HepG2 (cell line): Measurements from ENCODE around the gene RBCK1. TPM values are rescaled to one million over a fixed set of nuclear protein-coding genes. Genes with fewer than 3 reads are reported as not detected.
A peak's percentile ranks its signal among the peaks of the same experiment; 100 is the strongest.

Experiments used
- CCAR2 ChIP-seq: fragments of 200-400 bp; formaldehyde crosslinking; optimal IDR thresholded peaks from 2 replicates; pipeline ENCODE3; 2018; ENCODE audit warnings: low read depth, mild to moderate bottlenecking, low read length, moderate library complexity
- HNRNPL ChIP-seq: fragments of 200-400 bp; formaldehyde crosslinking; IDR thresholded peaks from 2 replicates; pipeline ENCODE4 v1.6.1; 2017; ENCODE audit warnings: mild to moderate bottlenecking, low read depth, low read length
- POLR2A ChIP-seq, 2 experiments: IDR thresholded peaks; 2 replicates each; pipeline ENCODE4 v1.6.1; 2011; ENCODE audit warnings: low read depth in 2 of 2, low read length in 2 of 2, mild to moderate bottlenecking in 1 of 2, moderate library complexity in 1 of 2; ENCODE audit not compliant: insufficient read depth in 1 of 2
- RXRB ChIP-seq: IDR thresholded peaks from 2 replicates; pipeline ENCODE4 v1.6.1; 2016; ENCODE audit warnings: borderline replicate concordance, missing genetic modification reagents, missing compliant biosample characterization
- SRF ChIP-seq: IDR thresholded peaks from 2 replicates; pipeline ENCODE4 v1.6.1; 2011; ENCODE audit warnings: mild to moderate bottlenecking, low read depth, low read length, moderate library complexity
- TOE1 ChIP-seq: sonication (generic); formaldehyde crosslinking; IDR thresholded peaks from 2 replicates; pipeline ENCODE4 v1.4.0; 2020; ENCODE audit warnings: mild to moderate bottlenecking, missing genetic modification reagents
- ZFAT ChIP-seq: sonication (generic); formaldehyde crosslinking; conservative IDR thresholded peaks from 2 replicates; pipeline ENCODE4 v1.8.1; 2023; ENCODE audit warnings: missing genetic modification reagents, inconsistent platforms
- ZNF772 ChIP-seq: sonication (generic); formaldehyde crosslinking; IDR thresholded peaks from 2 replicates; pipeline ENCODE4 v1.5.0; 2020; ENCODE audit warnings: mild to moderate bottlenecking, missing genetic modification reagents
- ZNF850 ChIP-seq: sonication (generic); formaldehyde crosslinking; conservative IDR thresholded peaks from 2 replicates; pipeline ENCODE4 v1.9.0; 2021; ENCODE audit warnings: mild to moderate bottlenecking, missing genetic modification reagents
- polyA plus RNA-seq, 8 experiments: library from polyadenylated mRNA; depleted of rRNA in 3 of 8; stranded (reverse) in 7 of 8; unstranded in 1 of 8; fragments of >200 nt; fragmentation: Illumina TruSeq in 4 of 8; extraction: Trizol in 4 of 8; gene quantifications; 2 replicates each; pipeline versions ENCODE4 v1.2.1 to v1.2.3, GENCODE V29; 2011 to 2016; ENCODE audit warnings: low read depth in 4 of 8, missing spikeins in 1 of 8, mixed read lengths in 1 of 8; ENCODE audit not compliant: insufficient read depth in 1 of 8
- total RNA-seq, 5 experiments: library from RNA; depleted of rRNA; stranded (reverse); fragments of >200 nt; fragmentation: Illumina TruSeq; extraction: Trizol; gene quantifications; 2 replicates each; pipeline ENCODE4 v1.2.3, GENCODE V29; 2016; ENCODE audit warnings: low read depth in 1 of 5
- TF ChIP-seq, protein P1 (sequence below): sonication (generic); formaldehyde crosslinking; IDR thresholded peaks from 2 replicates; pipeline ENCODE4 v1.8.0; 2022; ENCODE audit warnings: mild to moderate bottlenecking, missing genetic modification reagents, borderline replicate concordance
- TF ChIP-seq, protein P2 (sequence below): IDR thresholded peaks from 2 replicates; pipeline ENCODE4 v1.6.1; 2016; ENCODE audit warnings: low read depth, missing genetic modification reagents, missing compliant biosample characterization
- TF ChIP-seq, protein P3 (sequence below): sonication (generic); formaldehyde crosslinking; IDR thresholded peaks from 2 replicates; pipeline ENCODE4 v1.4.0; 2020; ENCODE audit warnings: mild to moderate bottlenecking, missing genetic modification reagents
- TF ChIP-seq, protein P4 (sequence below): sonication (generic); formaldehyde crosslinking; IDR thresholded peaks from 2 replicates; pipeline ENCODE4 v1.8.1; 2023; ENCODE audit warnings: missing genetic modification reagents, mild to moderate bottlenecking, borderline replicate concordance
- TF ChIP-seq, protein P5 (sequence below): sonication (generic); formaldehyde crosslinking; IDR thresholded peaks from 2 replicates; pipeline ENCODE4 v1.9.0; 2021; ENCODE audit warnings: missing genetic modification reagents, borderline replicate concordance
- TF ChIP-seq, protein P6 (sequence below): sonication (generic); formaldehyde crosslinking; IDR thresholded peaks from 2 replicates; pipeline ENCODE4 v1.4.0; 2020; ENCODE audit warnings: mild to moderate bottlenecking, missing genetic modification reagents, borderline replicate concordance

RBCK1 gene
- total and polyA plus RNA-seq, 2 of the 13 experiments (the other 11 are each of a cell fraction or from before 2014, with no cell fraction given) = 149 to 215 TPM

DNA sequence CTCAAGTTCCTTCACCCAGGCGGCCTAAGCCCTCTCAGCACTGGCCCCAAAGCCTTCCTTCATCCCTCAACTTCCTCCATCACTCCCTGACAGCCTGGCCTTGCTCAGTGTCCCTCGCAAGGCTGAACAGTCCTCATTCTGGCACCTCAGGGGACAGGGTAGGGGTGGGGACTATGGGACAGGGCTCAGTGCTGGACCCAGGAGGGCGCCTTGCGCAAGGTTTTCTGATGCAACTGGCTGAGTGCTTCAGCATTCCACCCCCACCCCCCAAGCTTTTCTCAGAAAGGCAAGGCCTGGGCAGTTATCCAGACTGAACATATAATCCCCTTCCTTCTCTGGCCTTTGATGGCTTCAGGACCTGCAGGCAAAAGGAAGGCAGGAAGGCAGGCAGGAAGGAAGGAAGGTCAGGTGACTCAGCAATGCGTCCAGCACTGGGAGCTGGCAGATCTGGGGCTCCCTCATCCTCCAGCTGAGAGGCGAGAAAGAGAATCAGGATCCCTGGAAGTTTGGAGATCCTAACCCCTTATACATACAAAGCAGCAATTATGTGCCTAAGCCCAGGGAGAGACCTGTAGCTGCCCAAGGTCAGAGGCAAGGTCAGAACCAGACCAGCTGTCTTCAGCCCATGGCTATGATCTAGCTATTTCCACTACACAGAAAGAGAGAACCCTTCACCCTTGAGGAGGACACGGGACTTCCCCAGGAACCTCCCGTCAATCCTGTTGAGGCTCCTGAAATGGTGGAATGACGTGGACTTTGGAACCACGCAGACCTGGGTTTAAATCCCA is 36.1 kb upstream of the RBCK1 start (continued):
- no peak for TF ChIP-seq ZNF850
- TF ChIP-seq, protein P1, sequence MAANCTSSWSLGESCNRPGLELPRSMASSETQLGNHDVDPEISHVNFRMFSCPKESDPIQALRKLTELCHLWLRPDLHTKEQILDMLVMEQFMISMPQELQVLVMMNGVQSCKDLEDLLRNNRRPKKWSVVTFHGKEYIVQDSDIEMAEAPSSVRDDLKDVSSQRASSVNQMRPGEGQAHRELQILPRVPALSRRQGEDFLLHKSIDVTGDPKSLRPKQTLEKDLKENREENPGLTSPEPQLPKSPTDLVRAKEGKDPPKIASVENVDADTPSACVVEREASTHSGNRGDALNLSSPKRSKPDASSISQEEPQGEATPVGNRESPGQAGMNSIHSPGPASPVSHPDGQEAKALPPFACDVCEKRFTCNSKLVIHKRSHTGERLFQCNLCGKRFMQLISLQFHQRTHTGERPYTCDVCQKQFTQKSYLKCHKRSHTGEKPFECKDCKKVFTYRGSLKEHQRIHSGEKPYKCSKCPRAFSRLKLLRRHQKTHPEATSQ (CRISPR knock-in tag) = peak; percentile 98
- TF ChIP-seq, protein P2, sequence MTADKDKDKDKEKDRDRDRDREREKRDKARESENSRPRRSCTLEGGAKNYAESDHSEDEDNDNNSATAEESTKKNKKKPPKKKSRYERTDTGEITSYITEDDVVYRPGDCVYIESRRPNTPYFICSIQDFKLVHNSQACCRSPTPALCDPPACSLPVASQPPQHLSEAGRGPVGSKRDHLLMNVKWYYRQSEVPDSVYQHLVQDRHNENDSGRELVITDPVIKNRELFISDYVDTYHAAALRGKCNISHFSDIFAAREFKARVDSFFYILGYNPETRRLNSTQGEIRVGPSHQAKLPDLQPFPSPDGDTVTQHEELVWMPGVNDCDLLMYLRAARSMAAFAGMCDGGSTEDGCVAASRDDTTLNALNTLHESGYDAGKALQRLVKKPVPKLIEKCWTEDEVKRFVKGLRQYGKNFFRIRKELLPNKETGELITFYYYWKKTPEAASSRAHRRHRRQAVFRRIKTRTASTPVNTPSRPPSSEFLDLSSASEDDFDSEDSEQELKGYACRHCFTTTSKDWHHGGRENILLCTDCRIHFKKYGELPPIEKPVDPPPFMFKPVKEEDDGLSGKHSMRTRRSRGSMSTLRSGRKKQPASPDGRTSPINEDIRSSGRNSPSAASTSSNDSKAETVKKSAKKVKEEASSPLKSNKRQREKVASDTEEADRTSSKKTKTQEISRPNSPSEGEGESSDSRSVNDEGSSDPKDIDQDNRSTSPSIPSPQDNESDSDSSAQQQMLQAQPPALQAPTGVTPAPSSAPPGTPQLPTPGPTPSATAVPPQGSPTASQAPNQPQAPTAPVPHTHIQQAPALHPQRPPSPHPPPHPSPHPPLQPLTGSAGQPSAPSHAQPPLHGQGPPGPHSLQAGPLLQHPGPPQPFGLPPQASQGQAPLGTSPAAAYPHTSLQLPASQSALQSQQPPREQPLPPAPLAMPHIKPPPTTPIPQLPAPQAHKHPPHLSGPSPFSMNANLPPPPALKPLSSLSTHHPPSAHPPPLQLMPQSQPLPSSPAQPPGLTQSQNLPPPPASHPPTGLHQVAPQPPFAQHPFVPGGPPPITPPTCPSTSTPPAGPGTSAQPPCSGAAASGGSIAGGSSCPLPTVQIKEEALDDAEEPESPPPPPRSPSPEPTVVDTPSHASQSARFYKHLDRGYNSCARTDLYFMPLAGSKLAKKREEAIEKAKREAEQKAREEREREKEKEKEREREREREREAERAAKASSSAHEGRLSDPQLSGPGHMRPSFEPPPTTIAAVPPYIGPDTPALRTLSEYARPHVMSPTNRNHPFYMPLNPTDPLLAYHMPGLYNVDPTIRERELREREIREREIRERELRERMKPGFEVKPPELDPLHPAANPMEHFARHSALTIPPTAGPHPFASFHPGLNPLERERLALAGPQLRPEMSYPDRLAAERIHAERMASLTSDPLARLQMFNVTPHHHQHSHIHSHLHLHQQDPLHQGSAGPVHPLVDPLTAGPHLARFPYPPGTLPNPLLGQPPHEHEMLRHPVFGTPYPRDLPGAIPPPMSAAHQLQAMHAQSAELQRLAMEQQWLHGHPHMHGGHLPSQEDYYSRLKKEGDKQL (CRISPR knock-in tag) = peak; percentile 89
- TF ChIP-seq TOE1 = peak; percentile 93; the same call in 1 of the 2 replicates
- TF ChIP-seq, protein P3, sequence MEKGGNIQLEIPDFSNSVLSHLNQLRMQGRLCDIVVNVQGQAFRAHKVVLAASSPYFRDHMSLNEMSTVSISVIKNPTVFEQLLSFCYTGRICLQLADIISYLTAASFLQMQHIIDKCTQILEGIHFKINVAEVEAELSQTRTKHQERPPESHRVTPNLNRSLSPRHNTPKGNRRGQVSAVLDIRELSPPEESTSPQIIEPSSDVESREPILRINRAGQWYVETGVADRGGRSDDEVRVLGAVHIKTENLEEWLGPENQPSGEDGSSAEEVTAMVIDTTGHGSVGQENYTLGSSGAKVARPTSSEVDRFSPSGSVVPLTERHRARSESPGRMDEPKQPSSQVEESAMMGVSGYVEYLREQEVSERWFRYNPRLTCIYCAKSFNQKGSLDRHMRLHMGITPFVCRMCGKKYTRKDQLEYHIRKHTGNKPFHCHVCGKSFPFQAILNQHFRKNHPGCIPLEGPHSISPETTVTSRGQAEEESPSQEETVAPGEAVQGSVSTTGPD = no peak
- TF ChIP-seq, protein P4, sequence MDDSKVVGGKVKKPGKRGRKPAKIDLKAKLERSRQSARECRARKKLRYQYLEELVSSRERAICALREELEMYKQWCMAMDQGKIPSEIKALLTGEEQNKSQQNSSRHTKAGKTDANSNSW = no peak
- TF ChIP-seq, protein P5, sequence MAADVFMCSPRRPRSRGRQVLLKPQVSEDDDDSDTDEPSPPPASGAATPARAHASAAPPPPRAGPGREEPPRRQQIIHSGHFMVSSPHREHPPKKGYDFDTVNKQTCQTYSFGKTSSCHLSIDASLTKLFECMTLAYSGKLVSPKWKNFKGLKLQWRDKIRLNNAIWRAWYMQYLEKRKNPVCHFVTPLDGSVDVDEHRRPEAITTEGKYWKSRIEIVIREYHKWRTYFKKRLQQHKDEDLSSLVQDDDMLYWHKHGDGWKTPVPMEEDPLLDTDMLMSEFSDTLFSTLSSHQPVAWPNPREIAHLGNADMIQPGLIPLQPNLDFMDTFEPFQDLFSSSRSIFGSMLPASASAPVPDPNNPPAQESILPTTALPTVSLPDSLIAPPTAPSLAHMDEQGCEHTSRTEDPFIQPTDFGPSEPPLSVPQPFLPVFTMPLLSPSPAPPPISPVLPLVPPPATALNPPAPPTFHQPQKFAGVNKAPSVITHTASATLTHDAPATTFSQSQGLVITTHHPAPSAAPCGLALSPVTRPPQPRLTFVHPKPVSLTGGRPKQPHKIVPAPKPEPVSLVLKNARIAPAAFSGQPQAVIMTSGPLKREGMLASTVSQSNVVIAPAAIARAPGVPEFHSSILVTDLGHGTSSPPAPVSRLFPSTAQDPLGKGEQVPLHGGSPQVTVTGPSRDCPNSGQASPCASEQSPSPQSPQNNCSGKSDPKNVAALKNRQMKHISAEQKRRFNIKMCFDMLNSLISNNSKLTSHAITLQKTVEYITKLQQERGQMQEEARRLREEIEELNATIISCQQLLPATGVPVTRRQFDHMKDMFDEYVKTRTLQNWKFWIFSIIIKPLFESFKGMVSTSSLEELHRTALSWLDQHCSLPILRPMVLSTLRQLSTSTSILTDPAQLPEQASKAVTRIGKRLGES (CRISPR knock-in tag) = no peak
- TF ChIP-seq, protein P6, sequence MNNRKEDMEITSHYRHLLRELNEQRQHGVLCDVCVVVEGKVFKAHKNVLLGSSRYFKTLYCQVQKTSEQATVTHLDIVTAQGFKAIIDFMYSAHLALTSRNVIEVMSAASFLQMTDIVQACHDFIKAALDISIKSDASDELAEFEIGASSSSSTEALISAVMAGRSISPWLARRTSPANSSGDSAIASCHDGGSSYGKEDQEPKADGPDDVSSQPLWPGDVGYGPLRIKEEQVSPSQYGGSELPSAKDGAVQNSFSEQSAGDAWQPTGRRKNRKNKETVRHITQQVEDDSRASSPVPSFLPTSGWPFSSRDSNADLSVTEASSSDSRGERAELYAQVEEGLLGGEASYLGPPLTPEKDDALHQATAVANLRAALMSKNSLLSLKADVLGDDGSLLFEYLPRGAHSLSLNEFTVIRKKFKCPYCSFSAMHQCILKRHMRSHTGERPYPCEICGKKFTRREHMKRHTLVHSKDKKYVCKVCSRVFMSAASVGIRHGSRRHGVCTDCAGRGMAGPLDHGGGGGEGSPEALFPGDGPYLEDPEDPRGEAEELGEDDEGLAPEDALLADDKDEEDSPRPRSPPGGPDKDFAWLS (CRISPR knock-in tag) = no peak
- TF ChIP-seq HNRNPL = no peak
- TF ChIP-seq CCAR2 = no peak
- TF ChIP-seq SRF = peak; percentile 74
- peak; percentile 81; the same call in 1 of the 2 replicates for TF ChIP-seq ZNF772 (CRISPR knock-in tag)
- TF ChIP-seq POLR2A (IDR thresholded peaks at IDR 0.05; ENCODE audit: insufficient read depth in 1 of 2, low read depth in 2 of 2, low read length in 2 of 2) = peak; percentile 64 to 69
- no peak for TF ChIP-seq ZFAT (CRISPR knock-in tag)
- peak; percentile 97 for TF ChIP-seq RXRB (CRISPR knock-in tag)
